HL-60 (cell line): ENCODE results near the gene SYK.

ENCODE experiments used
- POLR2AphosphoS5 ChIP-seq: IDR thresholded peaks from 2 replicates; pipeline ENCODE4 v1.6.1; 2012; ENCODE audit warnings: low read depth
- REST ChIP-seq: IDR thresholded peaks from 2 replicates; pipeline ENCODE4 v1.6.1; 2012; ENCODE audit warnings: low read depth; ENCODE audit not compliant: insufficient replicate concordance
- SPI1 ChIP-seq: IDR thresholded peaks from 2 replicates; pipeline ENCODE4 v1.6.1; 2012; ENCODE audit warnings: low read depth, mild to moderate bottlenecking, borderline replicate concordance
- TF ChIP-seq, protein P1 (sequence below): IDR thresholded peaks from one replicate; pipeline ENCODE4 v1.5.1; 2011; ENCODE audit warnings: low read length, control low read depth, inconsistent platforms; ENCODE audit not compliant: insufficient read depth

DNA sequence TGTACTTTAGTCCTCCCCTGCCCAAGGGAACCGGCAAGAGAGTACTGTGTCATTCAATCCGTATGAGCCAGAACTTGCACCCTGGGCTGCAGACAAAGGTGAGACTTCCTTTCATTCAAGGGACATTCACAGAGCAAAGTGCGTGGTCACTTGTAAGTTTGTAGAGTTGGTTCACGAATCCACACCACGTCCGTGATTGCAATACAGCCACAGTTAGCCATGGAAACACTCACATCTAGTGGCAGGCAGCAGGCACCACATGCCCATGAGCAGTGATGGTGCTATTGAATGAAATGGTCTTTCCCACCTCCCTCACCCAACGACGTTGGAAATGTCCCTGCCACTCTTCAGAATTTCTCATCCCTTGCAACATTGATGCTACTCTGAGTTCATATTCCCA lies 72.6 kb downstream of the SYK start:
- TF ChIP-seq, protein P1, sequence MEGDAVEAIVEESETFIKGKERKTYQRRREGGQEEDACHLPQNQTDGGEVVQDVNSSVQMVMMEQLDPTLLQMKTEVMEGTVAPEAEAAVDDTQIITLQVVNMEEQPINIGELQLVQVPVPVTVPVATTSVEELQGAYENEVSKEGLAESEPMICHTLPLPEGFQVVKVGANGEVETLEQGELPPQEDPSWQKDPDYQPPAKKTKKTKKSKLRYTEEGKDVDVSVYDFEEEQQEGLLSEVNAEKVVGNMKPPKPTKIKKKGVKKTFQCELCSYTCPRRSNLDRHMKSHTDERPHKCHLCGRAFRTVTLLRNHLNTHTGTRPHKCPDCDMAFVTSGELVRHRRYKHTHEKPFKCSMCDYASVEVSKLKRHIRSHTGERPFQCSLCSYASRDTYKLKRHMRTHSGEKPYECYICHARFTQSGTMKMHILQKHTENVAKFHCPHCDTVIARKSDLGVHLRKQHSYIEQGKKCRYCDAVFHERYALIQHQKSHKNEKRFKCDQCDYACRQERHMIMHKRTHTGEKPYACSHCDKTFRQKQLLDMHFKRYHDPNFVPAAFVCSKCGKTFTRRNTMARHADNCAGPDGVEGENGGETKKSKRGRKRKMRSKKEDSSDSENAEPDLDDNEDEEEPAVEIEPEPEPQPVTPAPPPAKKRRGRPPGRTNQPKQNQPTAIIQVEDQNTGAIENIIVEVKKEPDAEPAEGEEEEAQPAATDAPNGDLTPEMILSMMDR: no peak
- TF ChIP-seq POLR2AphosphoS5 (no peak), REST (no peak), SPI1 (no peak)
